ENCODE measurements around the gene PRKN.

- TF ChIP-seq MYBL2 (IDR thresholded peaks at IDR 0.05; ENCODE audit: low read depth) (no peak), MYBL2 (CRISPR knock-in tag; IDR thresholded peaks at IDR 0.05; ENCODE audit: borderline replicate concordance) (no peak), SETDB1 (IDR thresholded peaks at IDR 0.05; ENCODE audit: low read length) (no peak), POLR2A (conservative IDR thresholded peaks at IDR 0.05) (no peak), TAL1 (IDR thresholded peaks at IDR 0.05) (no peak), RB1 (IDR thresholded peaks at IDR 0.05; ENCODE audit: low read depth) (no peak), RCOR1 (IDR thresholded peaks at IDR 0.05; ENCODE audit: borderline replicate concordance in 1 of 2, low read depth in 2 of 2, low read length in 2 of 2) (no peak), DPF2 (IDR thresholded peaks at IDR 0.05) (no peak), HNRNPLL (IDR thresholded peaks at IDR 0.05; ENCODE audit: low read depth, low read length, poor library complexity, severe bottlenecking) (no peak), ZKSCAN1 (IDR thresholded peaks at IDR 0.05; ENCODE audit: low read depth, low read length) (no peak), ZNF165 (CRISPR knock-in tag; IDR thresholded peaks at IDR 0.05; ENCODE audit: borderline replicate concordance) (no peak), ZFP36 (IDR thresholded peaks at IDR 0.05; ENCODE audit: low read depth, low read length, partially characterized antibody) (no peak)
These were observed 88.5 kb downstream of the PRKN start for GRCh38 chr6:162638931-162639574.
